Measurements from ENCODE around the gene LMNTD2.

GRCh38 chr11:595400-595799 lies 34.9 kb upstream of the LMNTD2 start:
- no peak for TF ChIP-seq EZH2 (IDR thresholded peaks at IDR 0.05; ENCODE audit: low read length, unreplicated experiment)
- no peak for TF ChIP-seq CTCF (conservative IDR thresholded peaks at IDR 0.05; ENCODE audit: low read depth, low read length)
- no peak for TF ChIP-seq EZH2phosphoT487 (IDR thresholded peaks at IDR 0.05; ENCODE audit: borderline replicate concordance, low read length)
